Cardiac fibroblast (primary cell): ENCODE data around the gene EPHA8.

Experiments
- DNase-seq, 2 donors: peaks; one replicate each; pipeline versions ENCODE4 v3.0.0 to v3.0.0-alpha.2; 2010; ENCODE audit warnings: low read depth in 2 of 2
- H3K4me3 ChIP-seq, 2 donors: replicated peaks in 1 of 2; 1 replicate in 1 of 2; 2 replicates in 1 of 2; pipeline ENCODE4 v1.5.1; 2011; ENCODE audit warnings: low read depth in 2 of 2, low read length in 2 of 2, mild to moderate bottlenecking in 2 of 2, moderate library complexity in 1 of 2
- TF ChIP-seq, protein P1 (sequence below): IDR thresholded peaks from one replicate; pipeline ENCODE4 v1.5.1; 2011; ENCODE audit warnings: low read depth, mild to moderate bottlenecking, low read length, inconsistent platforms

Gene EPHA8

GRCh38 chr1:22592919-22593790 lies 29.9 kb downstream of the EPHA8 start:
- no peak for DNase-seq
- H3K4me3 ChIP-seq, result no peak overlapping the region

DNA sequence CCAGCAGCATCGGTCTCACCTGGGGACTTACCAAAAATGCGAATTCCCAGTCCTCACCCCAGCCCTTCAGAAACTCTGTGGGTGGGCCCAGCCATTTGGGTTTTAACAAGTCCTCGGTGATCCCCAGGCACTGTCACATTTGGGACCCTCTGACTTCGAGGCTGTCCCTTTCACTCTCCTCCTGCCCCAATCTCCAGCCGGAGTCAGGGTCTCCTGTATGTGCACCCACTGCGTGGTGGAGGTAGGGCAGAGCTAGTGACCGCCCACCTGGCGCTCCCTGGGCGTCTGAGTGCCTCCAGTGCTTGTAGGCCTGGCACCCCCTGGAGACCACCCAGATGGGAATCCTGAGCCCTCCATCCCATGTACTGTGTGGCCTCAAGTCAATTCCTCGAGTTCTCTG lies 31.1 kb downstream of the EPHA8 start:
- TF ChIP-seq, protein P1, sequence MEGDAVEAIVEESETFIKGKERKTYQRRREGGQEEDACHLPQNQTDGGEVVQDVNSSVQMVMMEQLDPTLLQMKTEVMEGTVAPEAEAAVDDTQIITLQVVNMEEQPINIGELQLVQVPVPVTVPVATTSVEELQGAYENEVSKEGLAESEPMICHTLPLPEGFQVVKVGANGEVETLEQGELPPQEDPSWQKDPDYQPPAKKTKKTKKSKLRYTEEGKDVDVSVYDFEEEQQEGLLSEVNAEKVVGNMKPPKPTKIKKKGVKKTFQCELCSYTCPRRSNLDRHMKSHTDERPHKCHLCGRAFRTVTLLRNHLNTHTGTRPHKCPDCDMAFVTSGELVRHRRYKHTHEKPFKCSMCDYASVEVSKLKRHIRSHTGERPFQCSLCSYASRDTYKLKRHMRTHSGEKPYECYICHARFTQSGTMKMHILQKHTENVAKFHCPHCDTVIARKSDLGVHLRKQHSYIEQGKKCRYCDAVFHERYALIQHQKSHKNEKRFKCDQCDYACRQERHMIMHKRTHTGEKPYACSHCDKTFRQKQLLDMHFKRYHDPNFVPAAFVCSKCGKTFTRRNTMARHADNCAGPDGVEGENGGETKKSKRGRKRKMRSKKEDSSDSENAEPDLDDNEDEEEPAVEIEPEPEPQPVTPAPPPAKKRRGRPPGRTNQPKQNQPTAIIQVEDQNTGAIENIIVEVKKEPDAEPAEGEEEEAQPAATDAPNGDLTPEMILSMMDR, result no peak
- no peak for DNase-seq
- no peak overlapping the region for H3K4me3 ChIP-seq

More at GRCh38 chr1:22592919-22593790, 29.9 kb downstream of the EPHA8 start:
- TF ChIP-seq, protein P1, result no peak

DNA sequence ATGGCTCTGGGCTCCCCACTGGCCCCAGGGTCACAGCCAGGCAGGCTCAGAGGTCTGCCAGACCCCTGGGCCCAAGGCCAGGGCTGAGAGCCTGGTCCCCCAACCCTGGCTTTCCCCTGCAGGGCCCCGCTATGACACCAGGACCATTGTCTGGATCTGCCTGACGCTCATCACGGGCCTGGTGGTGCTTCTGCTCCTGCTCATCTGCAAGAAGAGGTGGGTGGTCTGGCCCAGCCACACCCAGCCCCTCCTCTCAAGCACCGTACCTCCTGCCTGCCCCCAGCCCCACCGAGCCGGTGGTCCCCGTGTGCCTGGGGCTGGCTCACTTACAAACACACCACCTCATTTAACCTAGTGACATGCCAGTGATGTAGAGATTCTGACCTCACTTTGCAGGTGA lies 31.8 kb downstream of the EPHA8 start:
- DNase-seq, result no peak
- TF ChIP-seq, protein P1, result no peak
- no peak overlapping the region for H3K4me3 ChIP-seq

DNA sequence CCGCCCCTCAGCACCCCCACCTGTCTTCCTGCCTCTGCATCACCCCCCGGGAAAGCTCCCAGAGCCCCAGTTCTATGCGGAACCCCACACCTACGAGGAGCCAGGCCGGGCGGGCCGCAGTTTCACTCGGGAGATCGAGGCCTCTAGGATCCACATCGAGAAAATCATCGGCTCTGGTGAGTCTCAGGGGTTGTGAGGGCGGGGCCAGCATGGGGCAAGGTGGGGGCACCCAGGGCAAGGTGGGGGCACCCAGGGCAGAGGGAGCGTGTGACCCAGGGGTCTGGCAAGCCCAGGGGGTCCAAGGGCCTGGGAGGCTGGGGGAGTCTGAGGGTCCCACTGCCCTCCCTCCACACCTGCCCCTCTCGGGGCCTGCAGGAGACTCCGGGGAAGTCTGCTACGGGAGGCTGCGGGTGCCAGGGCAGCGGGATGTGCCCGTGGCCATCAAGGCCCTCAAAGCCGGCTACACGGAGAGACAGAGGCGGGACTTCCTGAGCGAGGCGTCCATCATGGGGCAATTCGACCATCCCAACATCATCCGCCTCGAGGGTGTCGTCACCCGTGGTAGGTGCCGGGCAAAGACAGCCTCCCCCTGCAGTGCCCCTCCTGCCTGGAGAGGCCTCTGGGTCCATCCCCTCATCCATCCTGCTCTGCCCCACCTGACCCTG lies 34.1 kb downstream of the EPHA8 start:
- no peak overlapping the region for H3K4me3 ChIP-seq
- TF ChIP-seq, protein P1, result no peak
- no peak for DNase-seq

GRCh38 chr1:22597996-22598395 lies 34.7 kb downstream of the EPHA8 start:
- DNase-seq, result no peak
- H3K4me3 ChIP-seq, result no peak overlapping the region
- TF ChIP-seq, protein P1, result no peak

- H3K4me3 ChIP-seq, result no peak overlapping the region
- TF ChIP-seq, protein P1, result no peak
- DNase-seq, result no peak
Measured at GRCh38 chr1:22598736-22599135, 35.4 kb downstream of the EPHA8 start.
